ENCODE data around the gene ATP1B3.
"Not testable (repeated sequence)": the region's sequence is repeated elsewhere in the genome, so short reads cannot be mapped to it uniquely, and the experiment has no call there.

ATP1B3 gene

DNA sequence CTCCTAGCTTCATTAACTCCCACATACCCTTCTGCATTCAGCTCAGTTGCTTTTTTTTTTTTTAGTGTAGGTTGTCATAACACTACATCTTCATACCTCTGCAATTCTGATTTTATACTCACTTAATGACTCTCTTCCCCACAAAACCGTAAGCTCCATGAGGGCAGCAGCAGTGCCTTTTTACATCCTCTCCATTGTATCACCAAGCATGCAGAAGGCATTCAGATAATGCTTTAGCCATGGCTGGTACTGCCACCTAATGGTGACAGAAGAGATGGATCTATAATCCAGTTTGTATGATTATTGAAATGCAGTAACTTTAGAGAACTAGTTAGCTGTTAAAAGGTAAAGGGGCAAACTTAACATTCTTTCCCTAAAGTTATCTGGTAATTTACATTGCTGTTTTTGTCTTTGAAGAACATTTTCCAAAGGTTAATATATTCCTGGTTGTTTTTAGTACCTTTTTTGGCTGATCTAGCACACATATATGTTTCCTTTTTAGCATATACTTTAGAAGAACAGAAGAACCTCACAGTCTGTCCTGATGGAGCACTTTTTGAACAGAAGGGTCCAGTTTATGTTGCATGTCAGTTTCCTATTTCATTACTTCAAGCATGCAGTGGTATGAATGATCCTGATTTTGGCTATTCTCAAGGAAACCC is 36.8 kb downstream of the ATP1B3 start:
- TF ChIP-seq, protein P1, sequence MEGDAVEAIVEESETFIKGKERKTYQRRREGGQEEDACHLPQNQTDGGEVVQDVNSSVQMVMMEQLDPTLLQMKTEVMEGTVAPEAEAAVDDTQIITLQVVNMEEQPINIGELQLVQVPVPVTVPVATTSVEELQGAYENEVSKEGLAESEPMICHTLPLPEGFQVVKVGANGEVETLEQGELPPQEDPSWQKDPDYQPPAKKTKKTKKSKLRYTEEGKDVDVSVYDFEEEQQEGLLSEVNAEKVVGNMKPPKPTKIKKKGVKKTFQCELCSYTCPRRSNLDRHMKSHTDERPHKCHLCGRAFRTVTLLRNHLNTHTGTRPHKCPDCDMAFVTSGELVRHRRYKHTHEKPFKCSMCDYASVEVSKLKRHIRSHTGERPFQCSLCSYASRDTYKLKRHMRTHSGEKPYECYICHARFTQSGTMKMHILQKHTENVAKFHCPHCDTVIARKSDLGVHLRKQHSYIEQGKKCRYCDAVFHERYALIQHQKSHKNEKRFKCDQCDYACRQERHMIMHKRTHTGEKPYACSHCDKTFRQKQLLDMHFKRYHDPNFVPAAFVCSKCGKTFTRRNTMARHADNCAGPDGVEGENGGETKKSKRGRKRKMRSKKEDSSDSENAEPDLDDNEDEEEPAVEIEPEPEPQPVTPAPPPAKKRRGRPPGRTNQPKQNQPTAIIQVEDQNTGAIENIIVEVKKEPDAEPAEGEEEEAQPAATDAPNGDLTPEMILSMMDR (IDR thresholded peaks at IDR 0.05; ENCODE audit: borderline replicate concordance, control extremely low read depth, extremely low read depth, insufficient read depth, missing control alignments): peak; percentile 52
- DNase-seq (ENCODE audit: low spot score): peak; percentile 61
- in situ Hi-C loops (cut with MboI; ENCODE audit: low sequenced_read_pairs, unreplicated experiment): no loop called here

DNA sequence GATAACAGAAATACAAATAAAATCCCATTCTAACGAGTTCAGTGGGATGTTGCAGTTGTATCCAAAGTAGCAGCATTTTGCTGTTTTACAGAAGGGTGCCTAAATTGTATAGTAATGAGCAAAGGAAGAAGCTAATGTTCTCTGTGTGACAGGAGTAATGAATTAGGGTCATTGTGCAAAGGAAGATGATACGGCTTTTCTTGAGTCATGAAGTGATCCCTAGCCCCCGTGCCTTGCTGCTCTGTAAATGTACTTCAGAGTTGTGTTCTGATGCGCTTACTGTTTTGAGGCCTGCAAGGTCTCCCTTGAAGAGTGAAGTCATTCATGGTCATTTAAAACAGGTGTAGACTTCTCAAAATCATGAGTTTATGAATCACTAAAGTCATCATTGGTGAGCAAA is 37.9 kb downstream of the ATP1B3 start:
- TF ChIP-seq, protein P1 (IDR thresholded peaks at IDR 0.05; ENCODE audit: borderline replicate concordance, control extremely low read depth, extremely low read depth, insufficient read depth, missing control alignments): no peak
- in situ Hi-C loops (cut with MboI; ENCODE audit: low sequenced_read_pairs, unreplicated experiment): no loop called here
- no peak for DNase-seq (ENCODE audit: low spot score)

DNA sequence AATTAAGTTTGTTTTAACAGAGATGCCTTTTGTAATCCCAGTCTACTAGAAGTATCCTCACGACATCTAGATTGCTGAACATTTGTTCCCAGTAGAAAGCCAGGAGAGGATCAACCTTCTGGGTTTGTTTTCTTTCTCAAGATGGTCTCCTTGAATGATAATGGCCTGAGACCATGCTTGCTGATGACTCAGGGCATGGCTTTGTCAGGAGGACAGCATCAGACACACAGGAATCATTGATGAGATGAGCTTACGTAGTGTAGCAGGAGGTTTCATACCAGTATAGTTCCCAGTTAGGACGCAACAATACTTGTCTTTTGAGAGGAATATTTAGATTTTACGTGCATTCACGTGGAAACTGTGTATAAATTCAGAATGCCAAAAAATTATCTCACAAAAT is 38.6 kb downstream of the ATP1B3 start:
- DNase-seq (ENCODE audit: low spot score): no peak
- in situ Hi-C loops (cut with MboI; ENCODE audit: low sequenced_read_pairs, unreplicated experiment): no loop called here
- TF ChIP-seq, protein P1 (IDR thresholded peaks at IDR 0.05; ENCODE audit: borderline replicate concordance, control extremely low read depth, extremely low read depth, insufficient read depth, missing control alignments): no peak

DNA sequence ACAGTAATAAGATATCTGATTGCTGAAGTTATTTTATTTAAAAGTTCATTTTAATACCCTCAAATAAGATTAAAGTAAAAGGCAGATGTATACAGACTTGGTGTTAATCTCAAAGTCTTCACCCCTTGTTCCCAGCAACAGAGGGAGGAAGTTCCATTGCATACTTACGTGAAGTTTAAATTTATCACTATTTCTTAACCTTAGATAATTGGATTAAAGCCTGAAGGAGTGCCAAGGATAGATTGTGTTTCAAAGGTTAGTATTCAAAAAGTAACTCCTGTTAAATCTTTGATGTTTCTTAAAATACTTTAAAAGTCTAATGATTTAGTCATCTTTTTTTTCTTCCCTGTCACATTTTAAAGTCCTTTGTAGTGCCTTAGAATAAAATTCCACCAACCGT is 39.3 kb downstream of the ATP1B3 start:
- in situ Hi-C loops (cut with MboI; ENCODE audit: low sequenced_read_pairs, unreplicated experiment): no loop called here
- DNase-seq (ENCODE audit: low spot score): no peak
- TF ChIP-seq, protein P1 (IDR thresholded peaks at IDR 0.05; ENCODE audit: borderline replicate concordance, control extremely low read depth, extremely low read depth, insufficient read depth, missing control alignments): no peak

DNA sequence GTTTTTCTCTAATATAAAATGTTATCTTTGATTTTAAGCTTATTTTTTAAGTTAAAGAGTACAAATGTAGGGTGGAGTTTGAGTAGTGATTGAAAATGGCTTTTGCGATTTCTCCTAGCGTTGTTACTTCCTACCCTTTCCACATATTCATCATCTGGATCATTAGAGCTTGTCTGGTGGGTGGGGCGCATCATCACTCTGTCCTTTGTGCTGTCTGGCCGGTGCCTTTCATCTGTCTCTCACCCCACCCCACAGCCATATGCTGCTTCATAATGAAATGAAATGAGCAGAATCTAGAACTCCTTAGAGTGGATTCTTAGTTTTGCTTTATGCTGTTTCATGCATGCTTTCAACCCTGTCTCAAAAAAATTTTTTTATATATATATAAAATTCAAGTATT is 44.3 kb downstream of the ATP1B3 start:
- TF ChIP-seq, protein P1 (IDR thresholded peaks at IDR 0.05; ENCODE audit: borderline replicate concordance, control extremely low read depth, extremely low read depth, insufficient read depth, missing control alignments): no peak
- DNase-seq (ENCODE audit: low spot score): no peak
- in situ Hi-C loops (cut with MboI; ENCODE audit: low sequenced_read_pairs, unreplicated experiment): no loop called here

DNA sequence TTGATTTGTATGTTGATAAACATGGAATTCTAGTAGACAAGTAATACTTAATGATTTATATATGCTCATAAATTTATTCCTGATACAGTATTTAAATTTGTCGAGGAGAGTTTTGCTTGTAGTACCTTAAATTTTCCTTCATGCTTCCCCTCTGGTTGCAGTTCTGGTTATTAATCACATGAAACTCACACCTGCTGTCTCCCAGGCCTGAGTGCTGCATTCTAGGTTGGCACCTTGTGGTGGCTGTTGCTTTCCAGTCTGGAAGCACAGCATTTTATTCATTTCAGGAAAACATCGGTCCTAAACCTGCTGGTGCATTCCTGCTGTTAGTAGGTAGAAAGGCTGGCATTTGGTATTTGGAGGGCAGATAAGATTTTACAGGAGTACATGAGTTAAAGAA is 44.9 kb downstream of the ATP1B3 start:
- TF ChIP-seq, protein P1 (IDR thresholded peaks at IDR 0.05; ENCODE audit: borderline replicate concordance, control extremely low read depth, extremely low read depth, insufficient read depth, missing control alignments): no peak
- DNase-seq (ENCODE audit: low spot score): peak; percentile 10
- in situ Hi-C loops (cut with MboI; ENCODE audit: low sequenced_read_pairs, unreplicated experiment): no loop called here

DNA sequence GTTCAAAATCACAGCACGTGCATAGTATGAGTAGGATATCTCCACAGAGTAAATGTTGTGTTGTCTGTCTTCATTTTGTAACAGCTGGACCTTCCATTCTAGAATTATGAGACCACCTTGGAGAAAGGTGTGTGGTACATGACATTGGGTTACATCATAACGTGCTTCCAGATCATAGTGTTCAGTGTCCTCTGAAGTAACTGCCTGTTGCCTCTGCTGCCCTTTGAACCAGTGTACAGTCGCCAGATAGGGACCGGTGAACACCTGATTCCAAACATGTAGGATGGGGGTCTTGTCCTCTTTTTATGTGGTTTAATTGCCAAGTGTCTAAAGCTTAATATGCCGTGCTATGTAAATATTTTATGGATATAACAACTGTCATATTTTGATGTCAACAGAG is 49.2 kb downstream of the ATP1B3 start:
- DNase-seq (ENCODE audit: low spot score); in situ Hi-C loops (cut with MboI; ENCODE audit: low sequenced_read_pairs, unreplicated experiment): not testable (repeated sequence)
